Thymus (tissue), 11 donors: ENCODE results near the gene EYS. TPM values are rescaled to one million over a fixed set of nuclear protein-coding genes. Genes with fewer than 3 reads are reported as not detected.

ENCODE experiments used
- DNase-seq, 9 donors: peaks; one replicate each; pipeline ENCODE4 v3.0.0-alpha.2; 2013; ENCODE audit warnings: low spot score in 9 of 9, low read depth in 6 of 9, missing footprints in 1 of 9
- H3K27ac ChIP-seq, 2 donors: one replicate each; pipeline ENCODE4 v1.5.1; 2013; ENCODE audit warnings: control low read depth in 1 of 2, low read depth in 1 of 2, low read length in 1 of 2, mild to moderate bottlenecking in 1 of 2, moderate library complexity in 1 of 2
- H3K27me3 ChIP-seq, 2 donors: one replicate each; pipeline ENCODE4 v1.5.1; 2013; ENCODE audit warnings: low read length in 1 of 2; ENCODE audit not compliant: control insufficient read depth in 2 of 2, insufficient read depth in 1 of 2
- H3K36me3 ChIP-seq, 2 donors: one replicate each; pipeline ENCODE4 v1.5.1; 2013; ENCODE audit warnings: low read length in 1 of 2, mild to moderate bottlenecking in 1 of 2, moderate library complexity in 1 of 2; ENCODE audit not compliant: control insufficient read depth in 2 of 2, insufficient read depth in 2 of 2
- H3K4me1 ChIP-seq, 2 donors: one replicate each; pipeline ENCODE4 v1.5.1; 2013; ENCODE audit warnings: low read length in 2 of 2; ENCODE audit not compliant: control insufficient read depth in 2 of 2, insufficient read depth in 2 of 2
- H3K4me3 ChIP-seq, 2 donors: one replicate each; pipeline ENCODE4 v1.5.1; 2013; ENCODE audit warnings: low read length in 2 of 2, control low read depth in 1 of 2, mild to moderate bottlenecking in 1 of 2
- H3K9me3 ChIP-seq, 2 donors: one replicate each; pipeline ENCODE4 v1.5.1; 2013; ENCODE audit warnings: low read length in 1 of 2, mild to moderate bottlenecking in 1 of 2; ENCODE audit not compliant: control insufficient read depth in 2 of 2, insufficient read depth in 1 of 2
- WGBS: extraction: QIAGEN DNeasy Blood & Tissue Kit; methylation state at CpG from one replicate; pipeline ENCODE4 v1.1.7; 2013; 5-methylcytosine and 5-hydroxymethylcytosine counted together
- polyA plus RNA-seq: library from polyadenylated mRNA; stranded (reverse); fragments of 200-250 nt; gene quantifications from one replicate; pipeline ENCODE4 v1.2.3, GENCODE V29; 2013
- total RNA-seq: library from RNA; stranded (reverse); fragments of 120-200 nt; gene quantifications from one replicate; pipeline ENCODE4 v1.2.4, GENCODE V29; 2013
- donor health status: healthy.

EYS gene
- total and polyA plus RNA-seq, 2 donors: 0.05 to 0.28 TPM

DNA sequence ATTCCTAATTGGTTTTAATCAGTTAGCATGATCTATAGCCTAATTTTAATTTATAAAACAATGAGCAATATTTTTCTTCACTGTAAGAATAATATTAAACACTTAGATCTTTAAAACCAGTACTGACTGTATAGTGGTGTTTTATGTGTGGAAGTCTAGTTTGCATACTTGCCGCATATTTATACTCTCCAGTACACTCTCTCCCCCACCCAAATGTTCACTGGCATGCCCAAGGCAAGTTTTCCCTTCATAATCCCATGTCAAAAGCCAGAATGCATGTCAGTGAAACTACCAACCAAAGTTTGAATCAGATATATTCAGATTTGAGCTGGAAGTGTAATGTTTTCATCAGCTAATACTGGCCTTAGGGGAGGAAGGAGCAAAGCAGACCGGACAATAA, 1565.3 kb downstream of the EYS start:
- Histone ChIP-seq H3K9me3 (no peaks in the 10 kb centered on the region), H3K4me3 (no peak overlapping the region), H3K27me3 (no peaks in the 10 kb centered on the region), H3K4me1 (no peaks in the 10 kb centered on the region), H3K36me3 (no peaks in the 10 kb centered on the region), H3K27ac (no peak overlapping the region)
- WGBS: 94% methylated on average over 2 of the region's 2 CpGs
- no peak for DNase-seq

DNA sequence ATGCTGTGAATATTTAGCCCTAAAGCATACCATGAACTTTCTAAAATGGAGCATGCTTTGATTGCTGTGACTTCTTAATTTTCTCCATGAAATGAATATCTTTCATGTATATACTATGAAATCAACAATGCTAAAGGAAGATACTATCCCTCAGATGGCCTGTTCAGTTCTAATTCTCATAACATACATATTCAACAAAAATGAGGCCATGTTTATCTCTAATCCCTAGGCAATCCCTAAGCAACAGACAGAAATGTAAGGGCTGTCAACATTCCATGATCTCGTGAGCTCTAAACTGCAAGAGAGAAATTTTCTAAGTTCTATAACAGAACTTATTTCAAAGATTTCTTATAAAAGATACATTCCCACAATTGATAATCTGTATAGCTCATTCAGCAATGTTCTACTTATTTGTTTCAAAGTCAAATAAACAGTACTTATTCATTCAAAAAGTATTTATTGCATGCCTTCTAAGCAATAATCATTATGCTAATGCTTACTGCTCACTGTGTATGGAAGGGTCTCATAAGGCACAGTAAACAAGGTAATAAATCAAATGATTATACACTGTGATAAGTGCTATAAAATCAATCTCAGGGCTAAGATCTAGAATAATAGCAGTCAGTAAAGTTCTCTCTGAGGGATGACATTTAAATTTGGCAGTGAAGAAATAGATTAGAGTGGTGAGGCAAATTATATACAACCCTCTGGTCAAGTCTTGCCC, 1578.6 kb downstream of the EYS start:
- DNase-seq: no peak
- no peak overlapping the region for H3K27ac ChIP-seq
- no peaks in the 10 kb centered on the region for H3K36me3 ChIP-seq
- H3K9me3 ChIP-seq: no peaks in the 10 kb centered on the region
- H3K27me3 ChIP-seq: no peaks in the 10 kb centered on the region
- no peak overlapping the region for H3K4me3 ChIP-seq
- WGBS: 96% methylated on average over 1 of the region's 1 CpG
- H3K4me1 ChIP-seq: no peaks in the 10 kb centered on the region

DNA sequence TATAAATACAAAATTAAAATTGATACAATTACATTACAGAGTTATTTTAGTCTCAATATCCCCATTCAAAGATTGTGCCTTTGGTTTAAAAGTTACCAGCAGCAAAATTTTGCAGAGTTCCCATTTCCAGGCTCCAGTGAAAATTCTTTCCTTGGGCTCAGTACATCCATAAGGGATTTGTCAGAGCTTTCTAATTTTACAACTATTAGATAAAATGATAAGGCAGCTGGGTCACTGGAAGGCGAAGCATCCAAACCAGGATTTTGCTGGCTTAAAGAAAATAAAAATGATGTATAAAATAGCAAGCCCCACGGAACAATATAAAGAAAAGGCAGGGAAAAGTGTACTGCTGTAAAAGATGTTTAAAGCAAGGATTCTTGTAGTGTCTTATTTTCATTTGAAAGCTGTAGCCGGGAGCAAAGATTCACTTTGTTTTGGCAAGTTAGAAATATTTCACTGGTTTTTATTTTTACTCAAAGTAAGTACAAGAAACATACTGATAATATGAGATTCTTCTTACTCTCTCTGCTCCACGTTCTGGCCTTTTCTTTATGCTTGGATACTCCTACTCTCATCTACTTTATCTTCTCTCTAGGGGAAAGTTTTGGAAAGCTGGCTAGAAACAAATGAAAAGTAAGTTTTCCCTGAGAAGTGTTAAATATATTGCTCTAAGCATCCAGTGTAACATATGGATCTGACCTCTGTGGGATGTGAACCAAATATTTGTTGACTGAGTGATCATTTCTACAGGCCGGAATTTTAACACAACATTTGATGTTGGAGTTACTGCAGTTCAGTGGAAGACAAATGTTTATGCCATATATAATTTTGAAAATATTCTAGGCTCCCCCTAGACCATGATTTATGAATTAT, 1583.0 kb downstream of the EYS start:
- Histone ChIP-seq H3K27ac (no peak overlapping the region), H3K4me3 (no peak overlapping the region), H3K4me1 (no peaks in the 10 kb centered on the region), H3K27me3 (no peaks in the 10 kb centered on the region), H3K9me3 (no peaks in the 10 kb centered on the region), H3K36me3 (no peaks in the 10 kb centered on the region)
- WGBS: 89% methylated on average over 5 of the region's 5 CpGs
- no peak for DNase-seq

DNA sequence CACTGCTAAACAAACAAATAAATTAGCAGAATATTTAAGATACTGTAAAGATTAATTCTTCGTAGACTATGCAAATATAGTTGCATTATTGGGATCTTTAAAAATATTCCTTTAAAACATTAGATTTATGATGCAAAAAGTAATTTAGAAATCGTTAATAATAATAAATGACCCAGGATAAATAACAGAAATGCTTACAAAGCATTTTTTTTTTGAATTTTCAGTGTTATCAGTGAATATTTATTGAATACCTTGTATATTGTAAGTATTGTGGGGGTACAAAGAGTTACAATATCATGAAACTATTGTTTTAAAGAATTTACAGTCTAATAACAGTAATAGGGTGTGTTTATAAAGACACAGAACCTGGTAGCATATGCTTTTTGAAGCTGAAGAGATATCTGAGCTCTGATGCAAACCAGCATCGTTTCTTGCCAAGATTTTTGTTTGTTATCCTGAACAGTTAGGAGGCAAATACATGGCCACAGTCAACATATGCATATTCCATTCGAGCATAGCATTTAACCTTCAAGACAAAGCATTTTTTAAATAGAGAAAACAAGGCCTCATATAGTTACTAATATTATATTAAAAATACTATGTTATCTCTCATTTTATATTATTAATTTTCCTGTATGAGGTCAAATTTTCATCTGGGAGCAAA, 1584.2 kb downstream of the EYS start:
- WGBS: 80% methylated on average over 4 of the region's 4 CpGs

DNA sequence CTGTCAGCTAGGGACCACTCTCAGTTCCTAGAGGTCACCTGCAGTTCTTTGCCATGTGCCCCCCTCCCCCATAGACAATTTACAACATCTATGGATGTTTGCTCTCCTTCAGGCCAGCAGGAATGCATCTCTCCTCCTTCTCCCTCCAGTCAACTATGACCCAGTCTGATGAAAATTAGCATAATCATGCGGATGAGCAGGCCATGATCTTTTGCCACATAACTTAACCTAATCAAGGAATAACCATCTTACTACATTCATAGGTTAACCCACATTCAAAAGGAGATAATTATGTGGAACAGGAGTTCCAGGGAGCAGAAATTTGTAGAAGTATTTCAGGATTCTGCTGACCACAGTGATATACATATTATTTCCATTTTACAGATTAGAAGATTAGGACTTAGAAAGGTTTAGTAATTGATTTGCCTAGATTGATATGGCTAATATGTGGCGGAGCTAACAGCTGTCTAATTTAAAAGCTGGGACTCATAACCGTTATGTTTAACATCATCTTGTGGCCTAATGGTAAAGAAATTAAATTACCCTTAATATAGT, 1585.9 kb downstream of the EYS start:
- Histone ChIP-seq H3K9me3 (no peaks in the 10 kb centered on the region), H3K27ac (no peak overlapping the region), H3K36me3 (no peaks in the 10 kb centered on the region), H3K4me1 (no peaks in the 10 kb centered on the region), H3K27me3 (no peaks in the 10 kb centered on the region), H3K4me3 (no peak overlapping the region)
- 96% methylated on average over 3 of the region's 3 CpGs for WGBS
- no peak for DNase-seq

More for the DNA sequence above, 1584.2 kb downstream of the EYS start:
- H3K4me1 ChIP-seq: no peaks in the 10 kb centered on the region
- H3K4me3 ChIP-seq: no peak overlapping the region
- H3K27ac ChIP-seq: no peak overlapping the region
- no peak for DNase-seq
- H3K36me3 ChIP-seq: no peaks in the 10 kb centered on the region
- no peaks in the 10 kb centered on the region for H3K9me3 ChIP-seq
- H3K27me3 ChIP-seq: no peaks in the 10 kb centered on the region

DNA sequence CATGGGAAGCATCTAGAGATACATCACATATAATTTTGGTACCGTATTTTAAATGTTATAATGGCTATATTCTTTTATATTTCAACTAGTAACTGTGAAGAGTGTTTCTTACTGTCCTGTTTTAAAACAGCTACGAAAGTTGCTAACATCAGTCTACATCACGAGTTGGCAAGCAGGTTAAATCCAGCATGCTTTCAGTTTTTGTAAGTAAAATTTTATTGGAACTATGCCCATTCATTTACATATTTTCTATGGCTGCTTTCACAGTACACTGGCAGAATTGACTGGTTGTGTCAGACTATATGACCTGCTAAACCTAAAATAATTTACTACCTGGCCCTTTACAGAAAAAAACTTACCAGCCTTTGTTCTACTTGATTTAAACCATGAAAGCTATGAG, 1593.3 kb downstream of the EYS start:
- no peaks in the 10 kb centered on the region for H3K4me1 ChIP-seq
- no peaks in the 10 kb centered on the region for H3K36me3 ChIP-seq
- WGBS: 89% methylated on average over 3 of the region's 3 CpGs
- no peak overlapping the region for H3K4me3 ChIP-seq
- H3K27ac ChIP-seq: no peak overlapping the region
- no peaks in the 10 kb centered on the region for H3K9me3 ChIP-seq
- DNase-seq: no peak
- no peaks in the 10 kb centered on the region for H3K27me3 ChIP-seq

DNA sequence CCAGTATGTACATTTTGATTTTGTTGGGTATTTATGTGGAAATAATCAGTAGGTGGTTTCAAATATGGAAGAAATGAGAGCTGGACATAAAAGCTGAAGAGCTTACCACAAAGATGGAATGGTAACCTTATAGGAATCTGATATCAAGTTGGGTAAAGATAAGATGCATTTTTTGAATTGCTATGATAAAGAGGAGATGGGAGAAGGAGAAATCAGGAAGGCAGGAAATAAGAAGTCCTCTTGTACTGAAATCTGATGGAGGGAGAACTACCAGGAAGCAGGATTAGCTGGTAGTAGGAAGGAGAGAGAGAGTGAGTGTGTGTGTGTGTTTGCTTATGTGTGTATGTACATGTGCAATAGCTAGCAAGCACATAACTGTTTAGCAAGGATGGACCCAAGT, 1603.0 kb downstream of the EYS start:
- Histone ChIP-seq H3K4me3 (no peak overlapping the region), H3K9me3 (peaks cover 0 to 1% of the 10 kb centered on the region in 2 donors), H3K27ac (no peak overlapping the region), H3K4me1 (no peaks in the 10 kb centered on the region), H3K36me3 (no peaks in the 10 kb centered on the region), H3K27me3 (no peaks in the 10 kb centered on the region)
- DNase-seq: no peak

DNA sequence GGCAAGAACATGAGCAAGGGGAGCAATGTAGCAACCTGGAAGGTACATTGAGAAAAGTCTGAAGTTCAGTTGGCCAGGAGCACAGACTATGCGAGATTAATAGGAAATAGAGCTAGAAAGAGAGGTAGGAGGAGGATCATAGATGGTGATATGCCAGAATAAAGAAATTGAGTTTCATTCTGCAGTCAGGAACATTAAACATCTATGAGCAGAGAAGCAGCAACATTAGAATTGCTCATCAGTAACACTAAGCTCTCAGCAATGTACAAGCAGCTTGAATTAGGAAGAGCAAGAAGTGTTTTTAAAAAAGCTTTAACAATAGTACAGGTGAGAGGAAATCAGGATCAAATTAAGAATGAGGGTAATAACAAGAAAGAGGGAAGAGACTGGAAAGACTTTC, 1603.5 kb downstream of the EYS start:
- H3K4me3 ChIP-seq: no peak overlapping the region
- peaks cover 0 to 1% of the 10 kb centered on the region in 2 donors for H3K9me3 ChIP-seq
- WGBS: 83% methylated on average over 1 of the region's 1 CpG

More for the DNA sequence above, 1603.5 kb downstream of the EYS start:
- Histone ChIP-seq H3K27ac (no peak overlapping the region), H3K4me1 (no peaks in the 10 kb centered on the region), H3K36me3 (no peaks in the 10 kb centered on the region), H3K27me3 (no peaks in the 10 kb centered on the region)
- DNase-seq: no peak
